Activated effector memory CD4-positive, alpha-beta T cell treated with Interleukin-2 at 50 U/mL for 16 hours (primary cell): ENCODE measurements around the gene REEP2.

Experiments
- DNase-seq: peaks from one replicate; pipeline ENCODE4 v3.0.0-alpha.2; 2020

The REEP2 gene

GRCh38 chr5:138448481-138449398, 9.9 kb downstream of the REEP2 start:
- no peak for DNase-seq

DNA sequence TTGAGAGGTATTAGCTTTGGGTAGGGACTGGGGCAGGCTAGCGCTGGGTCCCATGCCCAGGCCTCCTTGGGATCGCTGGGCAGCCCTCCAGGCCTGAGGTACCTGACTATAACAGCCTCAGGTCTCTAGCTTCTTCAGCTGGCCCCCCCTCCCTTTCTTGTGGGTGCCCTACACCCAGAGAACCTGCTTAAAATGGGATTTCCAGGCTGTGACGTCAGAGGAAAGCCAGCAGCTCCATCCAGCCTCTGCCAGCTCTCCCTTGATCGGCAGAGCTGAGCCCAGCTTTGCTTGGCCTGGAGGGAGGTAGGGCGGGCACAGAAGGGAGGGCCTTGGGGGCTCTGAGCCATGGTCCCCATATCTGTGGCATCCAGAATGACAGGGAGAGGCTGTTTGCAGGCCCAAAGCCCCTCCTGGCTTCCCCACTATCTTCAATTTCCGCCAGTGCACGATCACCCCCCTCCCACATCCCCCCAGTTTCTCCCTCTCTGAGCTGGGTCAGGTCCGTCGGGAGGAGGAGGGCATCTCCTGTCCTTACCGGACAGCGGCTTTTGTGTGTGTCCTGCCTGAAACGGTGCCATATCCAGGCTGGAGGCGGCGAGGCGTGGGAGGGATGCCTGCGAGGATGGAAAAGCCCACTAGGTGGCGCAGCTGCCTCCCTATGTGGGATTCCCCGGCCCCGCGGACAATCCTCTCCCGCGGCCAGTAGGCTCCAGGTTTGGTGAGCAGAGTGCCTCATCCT, 10.8 kb downstream of the REEP2 start:
- DNase-seq, result peak; percentile 59

DNA sequence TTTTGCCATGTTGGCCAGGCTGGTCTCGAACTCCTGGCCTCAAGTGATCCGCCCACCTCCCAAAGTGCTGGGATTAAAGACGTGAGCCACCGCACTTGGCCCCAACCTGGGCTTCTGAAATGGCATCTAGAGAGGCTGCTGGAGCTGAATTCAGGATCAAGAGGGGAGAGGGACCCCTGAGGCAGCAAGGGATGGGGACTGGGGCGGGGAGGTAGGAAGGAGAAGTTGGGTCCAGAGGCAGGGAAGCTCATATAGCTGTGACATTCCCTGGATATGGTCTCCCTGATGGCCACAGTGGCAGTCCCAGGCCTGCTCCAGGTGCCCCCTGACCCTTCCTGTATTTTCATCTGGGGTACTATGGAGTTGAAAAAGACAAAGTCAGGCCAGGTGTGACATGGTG, 12.1 kb downstream of the REEP2 start:
- DNase-seq, result no peak

- DNase-seq, result no peak
Measured at GRCh38 chr5:138452720-138453119, 13.9 kb downstream of the REEP2 start.

- DNase-seq, result no peak
Measured at GRCh38 chr5:138453590-138453989, 14.7 kb downstream of the REEP2 start.

- DNase-seq, result no peak
Measured at GRCh38 chr5:138454121-138454520, 15.3 kb downstream of the REEP2 start.

DNA sequence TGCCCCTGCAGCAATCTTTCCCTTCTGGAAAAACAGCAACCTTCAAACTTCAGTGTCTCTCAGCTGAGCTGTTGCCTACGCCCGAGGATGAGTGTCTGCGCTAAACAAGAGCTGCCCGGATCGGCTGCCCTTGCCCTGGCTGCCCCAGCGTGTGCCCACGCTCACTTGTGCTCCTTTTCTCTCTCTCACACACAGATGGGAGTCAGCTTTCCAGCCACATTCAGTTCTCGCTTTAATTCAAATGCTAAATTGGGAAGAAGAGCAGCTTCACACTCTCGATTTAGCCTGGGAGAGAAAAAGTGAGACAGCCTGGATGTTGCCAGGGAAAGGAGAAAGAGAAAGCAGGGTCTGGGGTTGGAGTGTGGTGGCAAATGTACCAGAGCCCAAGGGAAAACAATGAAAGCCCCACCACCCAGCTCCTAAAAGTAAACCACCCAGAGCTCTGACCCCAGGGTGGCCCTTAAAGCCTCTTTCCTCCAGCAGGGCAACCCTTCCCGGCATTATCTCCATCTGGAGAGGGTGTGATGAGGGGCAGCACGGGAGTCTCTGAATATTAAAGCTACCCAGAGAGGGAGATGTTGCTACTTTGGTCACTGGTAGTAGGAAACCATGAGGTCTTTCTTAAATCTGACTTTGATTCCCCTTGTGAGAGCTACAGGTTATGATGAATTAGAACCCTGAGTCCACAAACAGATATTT, 16.5 kb downstream of the REEP2 start:
- DNase-seq, result no peak

DNA sequence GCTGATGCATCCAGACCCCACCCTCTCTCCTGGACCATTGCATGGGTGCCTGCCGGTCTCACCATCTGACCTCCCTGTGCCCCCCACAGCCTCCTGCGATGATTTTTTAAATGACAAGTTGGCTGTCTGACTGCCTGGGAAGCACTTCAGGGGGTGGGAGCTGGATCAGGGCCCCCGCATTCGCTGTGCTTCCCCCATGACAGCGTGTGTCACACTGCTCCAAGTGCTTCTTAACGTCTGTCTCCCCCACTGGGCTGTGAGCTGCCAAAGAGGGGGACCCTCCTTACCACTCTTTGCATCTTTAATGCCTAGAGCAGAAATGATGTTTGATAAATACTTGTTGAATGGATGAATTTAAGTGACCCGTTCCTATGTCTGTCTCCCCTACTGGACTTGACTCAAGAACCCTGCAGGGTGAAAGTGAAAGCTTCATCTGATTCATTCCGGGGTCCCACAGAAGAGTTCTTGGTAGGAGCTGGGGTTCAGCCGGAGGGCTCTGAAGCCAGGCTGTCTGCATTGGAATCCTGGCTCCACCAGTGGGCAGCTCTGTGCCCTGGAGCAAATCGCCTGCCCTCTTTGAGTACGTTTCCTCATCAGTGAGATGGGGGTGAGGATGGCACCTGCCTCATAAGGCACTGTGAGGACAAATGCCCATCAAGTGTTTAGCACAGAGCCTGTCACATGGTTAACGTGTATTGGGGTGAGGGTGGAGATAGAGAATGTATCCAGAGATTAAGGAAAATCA, 18.8 kb downstream of the REEP2 start:
- DNase-seq, result no peak

DNA sequence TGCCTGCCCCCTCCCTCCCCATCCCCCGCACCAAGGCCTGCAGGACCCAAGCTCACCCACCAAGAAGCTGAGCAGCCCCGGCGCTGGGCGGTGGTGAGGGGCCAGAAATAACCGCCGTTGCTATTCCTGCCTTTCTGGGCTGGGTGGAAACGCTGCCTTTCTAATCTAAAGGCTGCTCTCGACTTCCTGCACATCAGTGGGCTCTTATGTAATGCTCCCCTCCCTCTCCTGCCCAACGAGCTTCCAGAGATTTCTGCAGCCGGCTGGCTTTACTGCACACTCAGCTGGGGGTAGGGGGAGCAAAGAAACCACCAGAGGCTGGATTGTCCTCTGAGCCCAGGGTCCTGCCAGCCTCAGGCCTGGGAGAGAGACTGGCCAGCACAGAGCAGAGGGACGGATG, 19.5 kb downstream of the REEP2 start:
- DNase-seq, result no peak

GRCh38 chr5:138458856-138459255, 20.0 kb downstream of the REEP2 start:
- DNase-seq, result no peak

DNA sequence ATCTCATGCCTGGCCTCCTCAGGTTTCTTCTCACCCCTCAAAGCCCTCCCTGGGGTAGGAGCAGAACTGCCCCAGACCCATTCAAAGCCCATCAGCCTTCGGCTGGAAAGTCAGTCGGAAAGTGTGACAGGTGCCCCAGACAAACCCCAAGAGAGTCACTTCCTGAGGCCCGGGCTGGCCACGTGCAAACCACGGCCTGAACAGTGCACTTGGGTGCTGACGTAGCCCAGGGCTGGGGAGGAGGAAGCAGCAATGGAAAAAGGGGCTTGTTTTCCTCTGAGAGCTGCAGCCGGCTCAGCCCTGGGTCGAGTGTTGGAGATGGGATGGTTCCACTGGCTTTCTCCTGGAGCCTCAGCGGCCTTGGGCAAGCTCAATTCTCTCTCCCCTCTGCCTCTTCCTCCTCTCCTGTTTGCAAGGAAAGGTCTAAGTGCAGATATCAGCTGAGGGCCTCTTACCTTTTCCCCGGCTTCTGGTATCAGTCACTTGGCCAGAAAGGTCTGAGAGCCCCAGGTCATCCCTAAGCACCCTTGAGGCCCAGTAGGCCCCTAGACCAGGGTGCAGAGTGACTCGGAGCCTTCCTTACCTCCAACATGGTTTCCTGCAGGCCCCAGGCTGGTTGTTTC, 20.6 kb downstream of the REEP2 start:
- peak; percentile 54 for DNase-seq

- no peak for DNase-seq
Measured at GRCh38 chr5:138460032-138460693, 21.3 kb downstream of the REEP2 start.

GRCh38 chr5:138461343-138462125, 22.7 kb downstream of the REEP2 start:
- no peak for DNase-seq

DNA sequence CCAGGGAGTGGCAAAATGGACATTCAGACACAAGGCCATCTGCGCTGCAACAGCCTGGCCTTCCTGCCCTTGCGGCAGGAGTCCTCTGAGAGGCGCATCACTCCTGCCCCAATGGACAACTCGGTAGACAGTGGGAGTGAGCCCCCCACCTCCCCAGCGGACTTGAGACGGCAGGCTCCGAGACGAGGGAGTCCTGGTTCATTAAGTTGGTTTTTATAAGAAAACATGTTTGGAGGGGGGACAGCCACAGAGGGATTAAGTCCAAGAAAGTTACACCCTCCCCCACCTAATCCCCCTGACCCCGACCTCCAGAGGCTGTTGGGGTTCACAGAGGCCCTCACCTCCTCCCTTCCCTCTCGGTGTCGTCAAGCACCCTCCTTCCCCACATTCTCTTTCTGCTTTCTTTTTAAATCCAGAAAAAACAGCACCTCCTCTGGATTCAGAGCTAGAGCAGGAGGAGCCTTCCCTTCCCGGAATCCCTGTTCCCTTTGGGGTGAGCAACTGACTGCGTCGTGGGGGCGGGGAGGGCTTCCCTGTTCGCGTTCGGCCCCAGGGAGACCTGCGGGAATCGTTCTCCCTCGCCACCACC, 24.7 kb downstream of the REEP2 start:
- no peak for DNase-seq

- DNase-seq, result peak; percentile 90
Measured at GRCh38 chr5:138464008-138464387, 25.1 kb downstream of the REEP2 start.

GRCh38 chr5:138464388-138465260, 25.8 kb downstream of the REEP2 start:
- peak; percentile 94 for DNase-seq

- DNase-seq, result peak; percentile 90
Measured at GRCh38 chr5:138465261-138466124, 26.6 kb downstream of the REEP2 start, which contains the start of gene EGR1. Gene EGR1, plus strand, starts transcription at chr5:138465479. Its CDS starts 283 bp downstream, at chr5:138465762.
